Measurements from ENCODE around the gene EFHD1.
"Not testable (repeated sequence)": the region's sequence is repeated elsewhere in the genome, so short reads cannot be mapped to it uniquely, and the experiment has no call there.

EFHD1 gene

DNA sequence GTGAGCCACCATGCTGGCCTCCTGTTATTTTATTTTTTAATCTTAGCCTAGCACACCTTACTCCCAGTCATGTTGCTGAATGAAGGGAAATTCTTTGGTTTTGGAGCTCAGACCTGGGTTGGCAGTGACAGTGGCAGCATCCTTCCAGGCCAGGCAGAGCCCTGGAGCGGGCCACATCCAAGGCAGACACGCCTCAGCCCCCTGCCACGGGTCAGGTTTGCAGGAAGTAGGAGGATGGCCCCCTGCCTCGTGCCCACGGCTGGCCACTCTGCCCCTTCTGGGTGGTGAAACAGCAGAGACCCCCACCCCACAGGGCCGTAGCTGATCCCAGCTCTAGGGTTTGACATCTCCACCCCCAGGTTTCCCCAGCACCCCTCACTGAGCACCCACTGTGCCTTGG, 11.7 kb downstream of the EFHD1 start:
- DNase-seq (ENCODE audit: extremely low spot score, insufficient read length, low read depth) (no peak), FAIRE-seq (no peak)

DNA sequence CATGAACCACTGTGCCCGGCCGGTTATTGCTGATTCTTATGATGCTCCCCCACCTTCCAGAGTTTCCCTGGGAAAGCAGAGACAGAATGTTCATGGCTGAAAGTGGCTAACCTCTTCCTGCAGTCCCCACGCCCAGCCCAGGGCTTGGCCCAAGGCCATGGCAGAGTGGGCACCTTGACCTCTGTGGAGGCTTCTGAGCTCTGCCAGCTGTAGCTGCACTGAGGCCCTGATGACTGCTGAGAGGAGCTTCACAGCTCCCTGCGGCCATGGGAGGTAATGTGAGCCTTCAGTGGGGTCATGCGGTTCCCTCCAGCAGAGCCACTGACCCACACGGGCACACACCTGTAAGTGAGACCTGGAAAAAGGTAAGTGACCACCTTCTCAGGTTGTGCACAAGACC, 13.3 kb downstream of the EFHD1 start:
- FAIRE-seq (no peak), DNase-seq (ENCODE audit: extremely low spot score, insufficient read length, low read depth) (no peak)

DNA sequence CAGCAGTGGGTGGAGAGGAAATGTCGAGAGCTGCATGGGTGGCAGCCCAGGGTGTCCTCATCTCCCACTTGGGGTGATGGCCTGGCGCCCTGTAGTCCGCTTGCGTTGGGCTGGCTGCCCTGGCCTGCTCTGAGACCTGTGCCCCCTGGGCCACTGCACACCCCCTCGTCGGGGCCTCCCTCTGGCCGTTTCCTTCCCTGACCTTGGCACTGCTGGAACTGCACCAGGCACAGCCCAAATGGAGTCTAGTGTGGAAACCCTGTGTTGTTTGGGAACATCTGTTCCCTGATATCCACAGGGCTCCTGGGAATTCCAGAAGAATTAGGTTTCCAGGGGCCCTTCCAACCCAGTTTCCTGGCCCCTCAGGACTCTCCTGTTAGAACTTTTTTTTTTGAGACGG, 13.9 kb downstream of the EFHD1 start:
- FAIRE-seq (no peak), DNase-seq (ENCODE audit: extremely low spot score, insufficient read length, low read depth) (no peak)

GRCh38 chr2:232649033-232649432, 15.6 kb downstream of the EFHD1 start:
- DNase-seq (ENCODE audit: extremely low spot score, insufficient read length, low read depth) (no peak), FAIRE-seq (no peak)

DNA sequence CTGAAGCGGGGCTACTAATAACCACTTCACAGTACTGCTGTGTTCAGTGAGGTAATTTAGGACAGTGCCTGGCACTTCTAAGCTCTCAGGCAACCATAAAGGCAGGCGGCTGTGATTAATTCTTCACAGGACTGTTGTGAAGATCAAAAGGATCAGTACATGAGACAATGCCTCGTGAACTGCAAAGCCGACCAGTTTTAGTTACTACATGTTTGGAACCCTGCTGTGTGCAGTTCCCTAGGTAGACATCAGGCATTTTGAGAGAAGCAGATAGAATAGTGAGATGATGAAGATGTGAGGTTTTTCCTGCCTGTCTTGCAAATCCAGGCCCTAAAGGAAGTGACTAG, 19.1 kb downstream of the EFHD1 start:
- DNase-seq (ENCODE audit: extremely low spot score, insufficient read length, low read depth), result no peak
- no peak for FAIRE-seq

GRCh38 chr2:232653441-232653840, 20.0 kb downstream of the EFHD1 start:
- DNase-seq (ENCODE audit: extremely low spot score, insufficient read length, low read depth), result no peak
- no peak for FAIRE-seq

DNA sequence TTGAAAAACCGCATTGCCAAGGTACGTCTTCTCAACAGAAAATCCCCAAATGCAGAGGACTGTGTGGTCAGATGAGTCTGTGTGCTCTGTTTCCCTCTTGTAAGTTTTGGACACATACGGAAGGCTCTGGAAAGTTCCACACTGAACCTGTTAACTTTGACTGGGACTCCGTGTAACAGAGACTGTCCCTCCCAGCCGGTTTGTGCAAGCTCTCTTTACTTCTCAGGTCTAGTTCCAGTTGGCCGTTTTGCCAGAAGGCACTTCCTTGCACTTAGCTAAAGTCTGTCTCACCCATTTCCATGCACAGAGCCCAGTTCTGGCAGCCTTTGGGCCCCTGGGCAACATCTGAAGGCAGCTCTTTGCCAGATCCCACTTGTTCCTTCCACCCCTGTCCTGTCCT, 22.0 kb downstream of the EFHD1 start:
- no peak for FAIRE-seq
- no peak for DNase-seq (ENCODE audit: extremely low spot score, insufficient read length, low read depth)

DNA sequence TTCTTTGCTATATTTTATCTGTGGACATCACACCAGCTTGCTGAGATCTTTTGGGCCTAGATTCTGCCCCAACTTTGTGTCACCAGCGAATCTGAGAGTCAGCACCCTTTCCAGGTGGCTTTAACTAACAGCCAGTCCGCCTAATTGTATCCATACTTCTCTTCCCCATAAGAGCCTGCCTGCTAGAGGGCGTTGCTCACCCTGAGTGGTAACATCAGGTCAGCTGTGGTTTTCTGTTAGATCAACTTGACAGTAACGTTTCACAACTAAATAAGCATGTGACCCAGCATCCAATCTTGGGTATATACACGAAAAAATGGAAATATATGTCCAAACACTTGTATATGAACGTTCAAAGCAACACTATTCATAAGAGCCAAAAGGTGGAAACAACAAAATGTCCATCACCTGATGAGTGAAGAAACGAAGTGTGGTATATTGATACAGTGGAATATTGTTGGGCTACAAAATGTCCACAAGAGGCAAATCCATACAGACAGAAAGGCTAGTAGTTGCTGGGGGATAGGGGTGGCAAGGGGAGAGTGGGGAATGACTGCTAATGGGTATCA, 24.9 kb downstream of the EFHD1 start:
- no peak for DNase-seq (ENCODE audit: extremely low spot score, insufficient read length, low read depth)
- FAIRE-seq, result no peak

DNA sequence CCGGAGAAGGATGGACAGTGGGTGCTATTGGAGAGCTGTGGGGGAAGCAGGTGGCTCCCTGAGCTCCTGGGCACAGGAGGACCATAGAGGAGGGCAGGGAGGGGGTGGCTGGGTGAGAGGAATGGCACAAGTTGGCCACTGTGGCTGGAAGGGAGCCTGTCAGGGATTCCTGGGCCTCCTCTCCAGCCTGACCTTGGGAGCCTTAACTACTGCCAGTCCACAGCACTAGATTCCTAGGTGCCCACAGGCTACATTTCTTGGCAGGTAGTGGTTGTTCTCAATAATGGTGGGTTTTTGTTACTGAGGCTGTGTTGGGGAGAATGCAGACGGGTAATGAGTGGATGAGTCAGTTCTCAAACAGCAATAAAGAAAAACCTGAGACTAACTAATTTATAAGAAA, 26.0 kb downstream of the EFHD1 start:
- no peak for DNase-seq (ENCODE audit: extremely low spot score, insufficient read length, low read depth)
- FAIRE-seq, result no peak

GRCh38 chr2:232662486-232663260, 29.3 kb downstream of the EFHD1 start:
- no peak for FAIRE-seq
- no peak for DNase-seq (ENCODE audit: extremely low spot score, insufficient read length, low read depth)

DNA sequence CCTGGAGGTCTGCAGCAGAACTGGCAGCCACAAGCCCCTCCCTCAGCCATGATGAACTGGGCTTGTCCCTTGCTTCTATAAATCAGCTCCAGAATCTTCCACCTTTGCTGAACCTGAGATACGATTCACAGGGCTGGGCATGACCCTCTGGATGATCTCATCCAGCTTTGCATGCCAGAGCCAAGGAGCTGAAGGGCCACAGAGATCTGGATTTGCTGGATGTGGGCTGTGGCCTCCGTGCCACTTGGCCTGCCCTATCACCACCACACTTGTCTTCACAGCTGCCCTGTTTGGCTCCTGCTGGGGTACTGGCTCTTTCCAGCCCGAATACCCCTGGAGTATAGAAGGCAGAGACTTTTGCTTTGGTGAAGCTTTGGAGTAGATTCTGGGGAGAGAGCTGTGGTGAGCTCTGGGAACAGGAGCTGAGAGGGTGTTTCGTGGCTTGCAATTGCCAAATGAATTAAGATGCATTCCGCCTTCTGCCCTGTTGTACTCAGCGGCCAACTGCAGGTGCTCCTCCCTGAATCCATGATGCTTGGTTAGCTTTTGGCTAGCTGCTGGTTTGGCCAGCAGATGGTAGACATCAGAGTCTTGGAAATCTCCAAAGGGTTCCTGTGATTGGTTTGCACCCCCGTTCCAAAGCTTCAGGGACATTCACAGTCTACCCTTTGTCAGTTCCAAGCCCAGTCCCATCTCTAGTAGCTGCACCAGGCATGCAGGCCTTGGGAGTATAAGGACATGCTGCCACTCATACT, 32.8 kb downstream of the EFHD1 start:
- no peak for FAIRE-seq
- no peak for DNase-seq (ENCODE audit: extremely low spot score, insufficient read length, low read depth)

GRCh38 chr2:232667989-232668583, 34.7 kb downstream of the EFHD1 start:
- FAIRE-seq (no peak), DNase-seq (ENCODE audit: extremely low spot score, insufficient read length, low read depth) (no peak)

- FAIRE-seq, result no peak
- DNase-seq (ENCODE audit: extremely low spot score, insufficient read length, low read depth), result no peak
Observed at GRCh38 chr2:232668805-232669444, 35.5 kb downstream of the EFHD1 start.

DNA sequence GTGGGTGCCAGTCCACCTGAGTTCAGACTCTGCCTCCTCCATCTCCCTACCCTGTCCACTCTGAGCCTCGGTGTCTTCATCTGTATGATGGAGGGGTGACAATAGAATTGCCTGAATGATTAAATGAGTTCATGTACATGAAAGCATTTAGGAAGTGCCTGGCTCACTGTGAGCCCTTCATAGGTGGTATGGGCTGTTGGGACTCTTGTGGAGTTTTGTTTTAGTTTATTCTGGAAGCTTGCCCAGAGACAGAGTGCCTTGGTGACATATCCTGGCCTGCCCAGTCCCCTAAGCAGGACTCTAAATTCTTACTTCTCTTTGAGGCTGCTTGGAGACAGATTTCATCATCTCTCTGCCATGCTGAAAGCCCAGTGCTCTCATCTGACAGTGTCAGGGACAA, 39.2 kb downstream of the EFHD1 start:
- FAIRE-seq (no peak), DNase-seq (ENCODE audit: extremely low spot score, insufficient read length, low read depth) (no peak)

DNA sequence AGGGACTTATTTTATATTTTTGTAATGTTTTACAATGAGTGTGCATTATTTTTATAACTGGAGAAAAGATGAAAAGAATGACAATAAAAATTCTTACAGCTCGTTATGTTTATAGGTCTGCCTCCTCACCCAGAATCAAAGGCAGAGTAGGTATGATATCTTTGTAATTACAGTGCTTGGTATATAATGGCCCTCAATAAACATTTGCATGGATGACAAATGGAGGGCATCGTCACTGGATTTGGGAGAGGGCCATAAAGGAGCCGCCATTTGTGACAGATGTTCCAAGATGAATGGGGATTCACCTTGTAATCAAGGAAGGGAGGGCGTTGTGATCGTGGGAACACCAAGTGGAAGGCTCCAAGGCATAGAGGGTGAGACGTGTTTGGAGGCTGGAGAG, 41.1 kb downstream of the EFHD1 start:
- DNase-seq (ENCODE audit: extremely low spot score, insufficient read length, low read depth) (no peak), FAIRE-seq (no peak)

GRCh38 chr2:232675381-232675780, 42.0 kb downstream of the EFHD1 start:
- DNase-seq (ENCODE audit: extremely low spot score, insufficient read length, low read depth) (no peak), FAIRE-seq (no peak)

DNA sequence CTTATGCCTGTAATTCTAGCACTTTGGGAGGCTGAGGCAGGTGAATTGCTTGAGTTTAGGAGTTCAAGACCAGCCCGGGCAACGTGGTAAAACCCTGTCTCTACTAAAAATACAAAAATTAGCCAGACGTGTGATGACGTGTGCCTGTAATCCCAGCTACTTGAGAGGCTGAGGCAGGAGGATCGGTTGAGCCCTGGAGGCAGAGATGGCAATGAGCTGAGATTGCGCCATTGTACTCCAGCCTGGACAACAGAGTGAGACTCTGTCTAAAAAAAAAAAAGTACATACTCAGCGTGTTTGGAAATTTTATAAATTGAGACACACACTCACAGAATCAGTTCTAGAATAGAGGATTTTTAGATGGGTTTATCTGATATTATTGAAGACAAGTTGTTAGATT, 46.6 kb downstream of the EFHD1 start:
- no peak for FAIRE-seq
- no peak for DNase-seq (ENCODE audit: extremely low spot score, insufficient read length, low read depth)

DNA sequence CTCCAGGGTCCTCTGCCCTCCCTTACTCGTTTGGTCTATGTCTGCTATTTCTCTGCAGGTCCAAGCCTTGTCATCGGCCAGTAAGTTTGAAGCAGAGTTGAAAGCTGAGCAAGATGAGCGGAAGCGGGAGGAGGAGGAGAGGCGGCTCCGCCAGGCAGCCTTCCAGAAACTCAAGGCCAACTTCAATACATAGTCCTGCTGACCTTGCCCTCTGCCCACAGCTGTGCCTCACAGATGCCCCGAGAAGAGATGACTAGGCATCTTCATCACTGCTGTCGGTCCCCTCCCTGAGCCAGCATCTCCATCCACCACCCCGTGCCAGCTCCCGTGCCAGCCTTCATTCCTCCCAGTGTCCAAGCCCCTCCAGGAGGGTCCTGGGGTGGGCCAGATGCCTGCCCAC, 48.1 kb downstream of the EFHD1 start:
- DNase-seq (ENCODE audit: extremely low spot score, insufficient read length, low read depth), result no peak
- FAIRE-seq, result no peak

DNA sequence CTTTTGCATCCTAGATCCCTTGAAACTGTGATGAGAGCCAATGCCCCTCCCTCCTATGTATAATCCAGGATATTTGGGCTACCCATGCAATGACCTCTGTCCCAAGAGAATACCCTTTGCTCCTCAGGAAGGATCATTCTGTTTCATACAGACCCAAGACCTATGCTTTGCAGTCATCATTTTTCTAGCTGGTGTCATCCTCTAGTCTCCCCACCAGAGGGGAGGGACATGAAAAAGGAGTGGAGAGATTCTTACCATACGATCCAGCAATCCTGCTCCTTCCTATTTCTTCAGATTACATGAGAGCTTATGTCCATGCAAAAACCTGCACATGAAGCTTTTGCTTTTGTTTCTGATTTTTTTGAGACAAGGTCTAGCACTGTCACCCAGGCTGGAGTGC, 50.0 kb downstream of the EFHD1 start:
- FAIRE-seq (no peak), DNase-seq (ENCODE audit: extremely low spot score, insufficient read length, low read depth) (no peak)

GRCh38 chr2:232685391-232685790, 52.0 kb downstream of the EFHD1 start:
- DNase-seq (ENCODE audit: extremely low spot score, insufficient read length, low read depth); FAIRE-seq: not testable (repeated sequence)
